ENCODE measurements around the gene NEUROD6. TPM values are rescaled to one million over a fixed set of nuclear protein-coding genes. Genes with fewer than 3 reads are reported as not detected.

Gene NEUROD6
- polyA plus RNA-seq, 3 donors: not detected

DNA sequence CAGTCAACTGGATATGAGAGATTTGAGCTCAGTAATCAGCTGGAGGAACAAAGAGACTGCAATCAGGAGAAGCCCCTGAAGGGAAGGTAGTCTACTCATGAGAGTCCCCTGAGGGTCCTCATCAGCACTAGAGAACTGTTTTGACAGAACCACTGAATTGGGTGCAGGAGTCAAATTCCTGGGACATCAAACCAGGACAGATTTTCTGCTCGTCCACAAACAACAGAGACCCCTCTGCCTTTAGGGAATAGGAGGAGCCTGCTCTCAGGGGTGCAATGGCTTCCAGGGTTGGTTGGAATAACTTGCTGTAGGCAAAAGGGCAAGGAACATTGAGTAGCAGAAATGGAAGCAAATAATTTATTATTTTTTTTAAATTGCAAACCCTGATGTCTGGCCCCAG, 21.9 kb upstream of the NEUROD6 start:
- H3K4me1 Mint-ChIP-seq: no peaks in the 10 kb centered on the region
- no peaks in the 10 kb centered on the region for H4K20me1 ChIP-seq (ENCODE audit: insufficient read depth, low read length)
- H3K27ac Mint-ChIP-seq: no peak overlapping the region
- no peak overlapping the region for H3K9ac ChIP-seq (ENCODE audit: insufficient read depth, low read length, poor library complexity, severe bottlenecking)
- H2AFZ ChIP-seq (ENCODE audit: insufficient read depth, low read depth, low read length, poor library complexity, severe bottlenecking): no peak overlapping the region
- no peaks in the 10 kb centered on the region for H3K9me3 Mint-ChIP-seq
- H3K4me1 ChIP-seq (ENCODE audit: control insufficient read depth in 1 of 2, insufficient read depth in 2 of 2, low read length in 2 of 2): no peaks in the 10 kb centered on the region
- H3K79me2 ChIP-seq (ENCODE audit: insufficient read depth, low read length): no peaks in the 10 kb centered on the region
- no peaks in the 10 kb centered on the region for H3K36me3 ChIP-seq (replicated peaks in 1 of 2; ENCODE audit: control insufficient read depth in 1 of 2, insufficient read depth in 2 of 2, low read length in 2 of 2)
- H3K4me2 ChIP-seq (replicated peaks; ENCODE audit: extremely low read depth, low read length, poor library complexity, severe bottlenecking): no peak overlapping the region
- no peak overlapping the region for H3K4me3 ChIP-seq (replicated peaks in 1 of 3; ENCODE audit: low read depth in 2 of 3, low read length in 3 of 3)
- no CpG with 5 or more reads among the region's 1 CpG for WGBS (ENCODE audit: insufficient coverage)
- H3K9me3 ChIP-seq (replicated peaks in 1 of 2; ENCODE audit: control insufficient read depth in 1 of 2, insufficient read depth in 1 of 2, low read length in 2 of 2): no peaks in the 10 kb centered on the region
- H3K36me3 Mint-ChIP-seq: no peaks in the 10 kb centered on the region
- no peaks in the 10 kb centered on the region for H3K27me3 ChIP-seq (ENCODE audit: control insufficient read depth in 2 of 2, insufficient read depth in 2 of 2, low read length in 2 of 2)
- peaks cover 0 to 4% (median 2%) of the 10 kb centered on the region in 3 donors for H3K27me3 Mint-ChIP-seq (ENCODE audit: low read depth in 3 of 3)
- no peak overlapping the region for H3K4me3 Mint-ChIP-seq
- intact Hi-C loops (cut with micrococcal nuclease): no loop called here
- no peak for TF ChIP-seq CTCF (IDR thresholded peaks at IDR 0.05)
- DNase-seq: no peak
- H3K27ac ChIP-seq (ENCODE audit: low read depth in 1 of 2, low read length in 2 of 2): no peak overlapping the region

GRCh38 chr7:31358467-31358866, 17.9 kb upstream of the NEUROD6 start:
- intact Hi-C loops (cut with micrococcal nuclease): no loop called here
- H3K27me3 Mint-ChIP-seq (ENCODE audit: low read depth in 3 of 3): peaks cover 0 to 3% (median 0%) of the 10 kb centered on the region in 3 donors

More at GRCh38 chr7:31358467-31358866, 17.9 kb upstream of the NEUROD6 start:
- Histone ChIP-seq H3K79me2 (ENCODE audit: insufficient read depth, low read length) (no peaks in the 10 kb centered on the region), H2AFZ (ENCODE audit: insufficient read depth, low read depth, low read length, poor library complexity, severe bottlenecking) (no peak overlapping the region), H4K20me1 (ENCODE audit: insufficient read depth, low read length) (no peaks in the 10 kb centered on the region), H3K9me3 (replicated peaks in 1 of 2; ENCODE audit: control insufficient read depth in 1 of 2, insufficient read depth in 1 of 2, low read length in 2 of 2) (peaks cover 2 to 5% of the 10 kb centered on the region in 2 donors), H3K4me3 (replicated peaks in 1 of 3; ENCODE audit: low read depth in 2 of 3, low read length in 3 of 3) (no peak overlapping the region), H3K27ac (ENCODE audit: low read depth in 1 of 2, low read length in 2 of 2) (no peak overlapping the region), H3K36me3 (replicated peaks in 1 of 2; ENCODE audit: control insufficient read depth in 1 of 2, insufficient read depth in 2 of 2, low read length in 2 of 2) (no peaks in the 10 kb centered on the region), H3K9ac (ENCODE audit: insufficient read depth, low read length, poor library complexity, severe bottlenecking) (no peak overlapping the region), H3K4me1 (ENCODE audit: control insufficient read depth in 1 of 2, insufficient read depth in 2 of 2, low read length in 2 of 2) (no peaks in the 10 kb centered on the region), H3K4me2 (replicated peaks; ENCODE audit: extremely low read depth, low read length, poor library complexity, severe bottlenecking) (no peak overlapping the region), H3K27me3 (ENCODE audit: control insufficient read depth in 2 of 2, insufficient read depth in 2 of 2, low read length in 2 of 2) (no peaks in the 10 kb centered on the region)
- WGBS (ENCODE audit: insufficient coverage): 87% methylated on average over 3 of the region's 3 CpGs
- no peak overlapping the region for H3K4me3 Mint-ChIP-seq
- no peak for DNase-seq
- no peaks in the 10 kb centered on the region for H3K4me1 Mint-ChIP-seq
- H3K9me3 Mint-ChIP-seq: peaks cover 0 to 4% (median 0%) of the 10 kb centered on the region in 7 donors
- H3K36me3 Mint-ChIP-seq: no peaks in the 10 kb centered on the region
- TF ChIP-seq CTCF (IDR thresholded peaks at IDR 0.05): no peak
- H3K27ac Mint-ChIP-seq: no peak overlapping the region
